ENCODE measurements around the gene FAM200C.

The FAM200C gene

DNA sequence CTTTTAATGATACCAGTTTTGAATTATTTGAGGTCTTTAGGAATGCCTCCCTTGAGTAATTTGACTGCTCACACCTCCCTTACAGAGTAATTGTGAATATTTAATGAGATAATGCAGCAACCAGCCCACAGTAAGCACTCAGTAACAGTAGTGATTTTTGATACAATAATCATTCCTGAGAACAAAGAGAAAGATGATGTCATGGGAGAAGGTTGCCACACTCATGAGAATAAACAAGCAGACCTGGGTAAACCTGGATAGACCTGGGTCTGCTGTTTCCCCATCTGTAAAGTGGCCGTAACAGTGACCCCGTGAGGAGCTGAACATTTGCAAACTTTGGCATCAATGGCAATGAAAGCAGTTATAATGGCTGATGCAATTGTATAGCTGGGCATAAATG, 33.6 kb downstream of the FAM200C start:
- DNase-seq: no peak

DNA sequence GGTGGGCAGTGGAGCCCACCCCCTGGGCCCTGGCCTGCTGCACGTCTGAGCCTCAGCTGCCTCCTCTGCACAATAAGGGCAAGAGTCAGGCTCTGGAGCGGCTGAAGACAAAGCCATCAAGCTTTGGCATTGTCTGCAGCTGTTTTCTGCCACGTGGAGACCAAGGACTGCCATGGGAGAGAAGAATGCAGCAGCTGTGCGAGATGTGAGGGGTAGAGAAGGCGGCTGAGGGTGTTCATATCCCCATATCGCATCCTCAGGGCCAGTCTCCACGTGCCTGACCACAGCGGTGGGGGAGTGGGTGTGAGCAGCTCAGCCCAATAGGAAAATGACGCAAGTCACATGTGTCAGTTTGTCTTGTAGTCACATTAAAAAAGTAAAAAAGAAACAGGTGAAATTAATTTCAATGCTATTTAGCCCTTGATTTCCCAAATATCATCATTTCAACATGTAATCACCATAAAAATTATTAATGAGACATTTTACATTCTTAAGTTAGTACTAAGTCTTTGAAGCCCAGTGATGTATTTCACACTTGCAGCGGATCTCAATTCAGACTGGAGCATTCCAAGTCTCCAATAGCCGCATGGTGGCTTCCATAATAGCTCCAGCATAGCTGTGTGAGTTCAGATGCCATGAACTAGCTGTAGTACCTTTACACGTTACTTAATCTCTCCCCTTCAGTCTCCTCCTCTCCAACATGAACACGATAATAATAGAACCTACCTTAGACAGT, 36.0 kb downstream of the FAM200C start:
- no peak for DNase-seq

- no peak for DNase-seq
These were observed 36.6 kb downstream of the FAM200C start for GRCh38 chr5:160363211-160363610.

DNA sequence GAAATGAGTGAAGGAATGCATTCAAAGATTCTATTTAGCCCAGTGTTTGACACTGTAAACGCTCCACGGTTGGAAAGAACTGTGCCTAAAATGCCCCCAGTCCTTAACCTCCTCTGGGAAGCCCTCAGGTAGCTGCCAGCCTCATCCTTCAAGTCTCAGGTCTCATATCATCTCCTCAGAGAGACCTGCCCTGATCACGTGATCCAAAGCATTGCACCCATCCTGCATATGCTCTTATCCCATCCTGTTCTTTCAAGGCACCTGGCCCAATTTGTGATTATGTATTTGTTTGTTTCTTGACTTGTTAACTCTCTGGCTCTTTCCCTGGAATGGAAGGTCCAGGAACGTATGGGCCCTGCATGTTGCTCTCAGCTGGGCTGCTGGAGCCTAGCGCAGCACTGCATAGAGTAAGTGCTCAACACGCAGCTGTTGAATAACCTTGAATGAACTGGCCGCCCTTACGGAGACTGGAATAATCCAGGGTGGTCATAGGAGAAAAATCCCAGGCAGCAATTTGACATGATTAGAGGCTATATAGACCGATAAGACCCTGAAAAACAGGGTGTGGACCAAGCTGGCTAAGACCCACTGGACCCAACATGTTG, 38.1 kb downstream of the FAM200C start:
- no peak for DNase-seq

GRCh38 chr5:160360310-160360709, 39.5 kb downstream of the FAM200C start:
- DNase-seq: no peak

GRCh38 chr5:160359816-160360215, 40.0 kb downstream of the FAM200C start:
- DNase-seq: no peak

GRCh38 chr5:160359242-160359641, 40.6 kb downstream of the FAM200C start:
- DNase-seq: no peak

DNA sequence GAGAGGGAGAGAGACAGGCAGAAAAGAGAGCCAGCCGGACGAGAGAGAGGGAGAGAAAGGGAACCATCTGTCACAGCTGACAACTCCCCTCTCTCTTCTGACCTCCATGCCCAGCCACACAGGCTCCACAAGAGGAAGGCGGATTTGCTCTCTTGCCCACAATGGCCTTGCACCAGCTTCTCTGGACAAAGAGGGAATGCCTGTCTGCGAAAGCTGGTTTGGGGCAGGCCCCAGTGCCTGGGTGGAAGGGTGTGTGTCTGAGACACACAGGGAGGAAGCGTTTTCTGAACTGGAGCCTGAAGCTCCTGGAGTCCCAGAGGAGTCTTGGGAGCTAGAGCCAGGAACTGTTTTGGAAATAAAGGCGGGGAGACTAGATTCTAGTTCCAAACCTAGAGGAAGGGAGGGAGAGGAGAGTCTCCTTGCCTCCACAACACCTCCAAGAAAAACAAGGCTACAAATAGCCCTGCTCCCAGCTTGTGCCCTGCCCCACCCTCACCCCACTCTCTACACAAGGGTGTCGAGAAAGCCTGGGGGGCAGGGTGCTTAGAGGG, 41.9 kb downstream of the FAM200C start:
- no peak for DNase-seq

GRCh38 chr5:160357394-160357793, 42.5 kb downstream of the FAM200C start:
- DNase-seq: no peak

DNA sequence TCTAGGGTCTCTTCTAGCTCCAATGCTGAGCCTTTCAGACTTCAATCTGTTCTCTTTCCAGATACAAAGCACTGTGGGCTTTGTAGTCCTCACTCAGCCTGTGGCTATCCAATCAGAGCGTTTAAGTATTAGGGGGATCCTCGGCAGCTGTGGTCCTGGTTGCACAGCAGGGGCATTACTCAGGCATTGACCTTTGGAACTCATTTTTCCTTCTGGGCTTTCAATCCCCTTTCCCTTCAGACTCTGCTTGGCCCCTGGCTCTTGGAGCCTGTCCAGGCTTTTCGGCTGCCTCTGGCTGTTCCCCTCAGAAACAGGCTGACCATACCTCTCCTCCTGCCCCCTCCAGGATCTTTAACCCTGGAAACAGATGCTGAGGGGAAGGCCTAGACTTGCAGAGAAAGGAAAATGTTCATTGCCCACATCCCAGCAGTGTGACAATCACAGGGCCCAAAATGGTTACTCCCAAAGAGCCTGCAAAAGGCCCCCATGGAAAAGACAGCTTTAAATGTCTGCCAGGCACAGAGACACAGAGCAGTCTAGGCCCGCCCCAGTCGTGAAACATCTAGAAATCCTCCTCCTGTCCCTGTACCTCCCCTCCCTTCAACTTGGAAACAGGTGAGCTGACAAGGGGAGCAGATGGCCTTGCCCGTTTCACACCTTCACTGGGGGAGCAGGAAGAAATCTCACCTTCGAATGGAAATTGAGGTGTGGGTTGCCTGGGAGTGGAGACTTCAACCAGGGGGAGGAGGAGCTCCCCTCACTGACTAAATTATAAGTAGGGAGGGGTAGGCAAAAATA, 43.1 kb downstream of the FAM200C start:
- no peak for DNase-seq

GRCh38 chr5:160354666-160355065, 45.2 kb downstream of the FAM200C start:
- DNase-seq: no peak

- DNase-seq: no peak
These were observed 46.5 kb downstream of the FAM200C start for GRCh38 chr5:160353379-160353778.

DNA sequence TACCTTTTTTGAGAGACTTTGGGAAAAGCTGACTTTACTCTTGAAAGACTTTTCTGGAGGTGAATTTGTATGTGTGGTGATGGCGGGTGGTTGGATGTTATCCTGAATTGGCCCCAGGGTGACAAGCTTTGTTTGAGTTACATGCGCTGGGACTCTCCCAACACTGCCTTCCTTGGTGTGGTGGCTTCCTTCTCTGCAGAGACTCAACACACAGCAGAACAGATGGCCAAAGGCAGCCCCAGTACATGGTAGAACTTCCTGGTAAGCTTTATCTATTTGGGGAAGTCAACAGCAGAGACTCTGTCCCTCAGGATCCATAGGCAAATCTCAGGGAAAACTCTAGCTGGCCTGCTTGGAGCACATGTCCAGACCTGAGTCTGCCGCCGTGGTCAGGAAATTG, 47.5 kb downstream of the FAM200C start:
- no peak for DNase-seq

DNA sequence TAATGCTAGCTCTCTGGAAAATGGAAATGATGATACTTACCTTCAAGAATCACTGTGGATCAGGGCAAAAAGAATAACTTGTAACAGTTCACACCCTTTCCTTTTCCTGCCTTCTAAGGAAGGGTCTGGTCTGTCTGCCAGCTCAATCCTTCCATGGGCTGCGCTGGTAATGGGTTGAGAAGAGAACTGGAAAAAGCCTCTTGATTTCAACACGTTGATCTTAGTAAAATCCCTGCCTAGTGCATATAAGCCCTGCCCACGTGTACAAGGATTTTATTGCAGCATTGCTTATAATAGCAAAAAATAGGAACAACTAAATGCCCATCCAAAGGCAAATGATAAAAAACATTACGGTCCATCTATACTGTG, 49.9 kb downstream of the FAM200C start:
- no peak for DNase-seq

GRCh38 chr5:160349249-160349934, 50.5 kb downstream of the FAM200C start:
- DNase-seq: no peak

- no peak for DNase-seq
These were observed 51.8 kb downstream of the FAM200C start for GRCh38 chr5:160348080-160348479.

GRCh38 chr5:160347448-160347847, 52.4 kb downstream of the FAM200C start:
- DNase-seq: no peak

All from NCI-H187 (cell line).